CD4-positive, alpha-beta T cell (primary cell): Measurements from ENCODE around the gene XPO6. TPM values are rescaled to one million over a fixed set of nuclear protein-coding genes. Genes with fewer than 3 reads are reported as not detected.
A peak's percentile ranks its signal among the peaks of the same experiment; 100 is the strongest.

Experiments used
- ATAC-seq: fragments of 200-7000 bp; cut with Tn5 transposase; one replicate; pipeline ENCODE4 v1.10.0; 2022; ENCODE audit warnings: mild to moderate bottlenecking; ENCODE audit not compliant: poor library complexity
- CTCF ChIA-PET: fragments of 350-600 bp; sonication (Branson Sonifier 250); formaldehyde crosslinking; loops from one replicate; lab custom pipeline; 2021; ENCODE audit warnings: antibody characterized with exemption, inconsistent platforms; lab: Charles Lee
- POLR2A ChIA-PET: fragments of 350-600 bp; sonication (Branson Sonifier 250); formaldehyde crosslinking; loops from one replicate; lab custom pipeline; 2021; ENCODE audit warnings: antibody characterized with exemption, inconsistent platforms; lab: Charles Lee
- DNase-seq, 14 experiments: peaks; one replicate each; pipeline ENCODE4 v3.0.0-alpha.2; 2013 to 2020; ENCODE audit warnings: mixed read lengths in 2 of 14
- H3K27ac ChIP-seq, 2 donors: one replicate each; pipeline versions ENCODE4 v1.5.1 to v1.7.0; 2013; ENCODE audit warnings: low read length in 2 of 2, low read depth in 1 of 2, mild to moderate bottlenecking in 1 of 2
- H3K27me3 ChIP-seq, 2 experiments: 1 replicate in 1 of 2; 2 replicates in 1 of 2; pipeline versions ENCODE4 v1.6.1 to v1.7.0; 2013; ENCODE audit warnings: low read length in 2 of 2, control low read depth in 1 of 2, mild to moderate bottlenecking in 1 of 2, moderate library complexity in 1 of 2; ENCODE audit not compliant: insufficient read depth in 2 of 2, control insufficient read depth in 1 of 2
- H3K36me3 ChIP-seq: one replicate; pipeline ENCODE4 v1.6.1; 2013; ENCODE audit warnings: low read length, control low read depth; ENCODE audit not compliant: insufficient read depth
- H3K4me1 ChIP-seq: one replicate; pipeline ENCODE4 v1.6.1; 2013; ENCODE audit warnings: low read length, control low read depth; ENCODE audit not compliant: insufficient read depth
- H3K4me3 ChIP-seq: one replicate; pipeline ENCODE4 v1.5.1; 2013; ENCODE audit warnings: mild to moderate bottlenecking, low read length, moderate library complexity
- H3K9me3 ChIP-seq, 2 experiments: 1 replicate in 1 of 2; 2 replicates in 1 of 2; pipeline versions ENCODE4 v1.6.1 to v1.7.0; 2013; ENCODE audit warnings: low read length in 2 of 2, mild to moderate bottlenecking in 2 of 2, control low read depth in 1 of 2, moderate library complexity in 1 of 2; ENCODE audit not compliant: control insufficient read depth in 1 of 2, insufficient read depth in 1 of 2
- H3K27ac Mint-ChIP-seq: one replicate; pipeline ENCODE4 v1.8.0; 2020; ENCODE audit warnings: mixed read lengths
- H3K27me3 Mint-ChIP-seq: one replicate; pipeline ENCODE4 v1.8.0; 2021; ENCODE audit warnings: mixed read lengths
- H3K36me3 Mint-ChIP-seq: one replicate; pipeline ENCODE4 v1.8.0; 2021; ENCODE audit warnings: low read depth, mixed read lengths
- H3K4me1 Mint-ChIP-seq: one replicate; pipeline ENCODE4 v1.8.0; 2021; ENCODE audit warnings: low read depth, mixed read lengths
- H3K4me3 Mint-ChIP-seq: one replicate; pipeline ENCODE4 v1.8.0; 2020; ENCODE audit warnings: mild to moderate bottlenecking, mixed read lengths
- H3K9me3 Mint-ChIP-seq: one replicate; pipeline ENCODE4 v1.8.0; 2020; ENCODE audit warnings: mixed read lengths
- CTCF ChIP-seq: fragments of 200-600 bp; IDR thresholded peaks from one replicate; pipeline ENCODE4 v1.8.0; 2022; ENCODE audit warnings: antibody characterized with exemption, mild to moderate bottlenecking
- intact Hi-C, 2 experiments: fragments of 100-400 bp; cut with DNase I in 1 of 2; cut with micrococcal nuclease in 1 of 2; formaldehyde crosslinking; loops; one replicate each; pipeline versions ENCODE4 v1.15.1 to v1.9.0; 2023 to 2025; cut with DNase I, micrococcal nuclease
- total RNA-seq, 174 experiments: library from RNA in 2 of 174; stranded (reverse) in 2 of 174; gene quantifications; one replicate each; pipeline ENCODE4 v1.2.3 and lab custom pipeline; 2021 to 2026

XPO6 gene
- total RNA-seq, 2 experiments from 2014 or later: 378 to 390 TPM

GRCh38 chr16:28207399-28207798 lies 4.4 kb downstream of the XPO6 start:
- ATAC-seq (no peak), DNase-seq (no peak)
- peaks cover 52% of the 10 kb centered on the region for H3K36me3 ChIP-seq
- TF ChIP-seq CTCF: no peak
- no peak overlapping the region for H3K4me3 ChIP-seq
- H3K4me1 ChIP-seq: peaks cover 68% of the 10 kb centered on the region
- intact Hi-C loops: no loop called here
- peaks cover 54% of the 10 kb centered on the region for H3K4me1 Mint-ChIP-seq
- H3K27ac ChIP-seq: no peak overlapping the region
- H3K9me3 ChIP-seq: no peaks in the 10 kb centered on the region
- ChIA-PET POLR2A (interaction anchor here (0.8 kb wide), 1 partner anchor 13 kb away, joined by 4 read pairs; no protein-coding TSS in a partner anchor), CTCF (interaction anchor here (1.9 to 3.8 kb wide), 2 partner anchors 14 to 70 kb away, joined by 6 to 28 read pairs; no protein-coding TSS in a partner anchor)
- H3K27me3 ChIP-seq: no peaks in the 10 kb centered on the region
- H3K4me3 Mint-ChIP-seq: peak overlapping the region; percentile 56
- H3K27ac Mint-ChIP-seq: peak overlapping the region; percentile 35
- no peaks in the 10 kb centered on the region for H3K9me3 Mint-ChIP-seq
- H3K36me3 Mint-ChIP-seq: peaks cover 30% of the 10 kb centered on the region
- no peaks in the 10 kb centered on the region for H3K27me3 Mint-ChIP-seq

- Mint-ChIP-seq H3K27me3 (no peaks in the 10 kb centered on the region), H3K9me3 (no peaks in the 10 kb centered on the region), H3K4me3 (no peak overlapping the region), H3K36me3 (peaks cover 32% of the 10 kb centered on the region), H3K27ac (no peak overlapping the region), H3K4me1 (peaks cover 54% of the 10 kb centered on the region)
- H3K27ac ChIP-seq: no peak overlapping the region
- H3K4me1 ChIP-seq: peaks cover 72% of the 10 kb centered on the region
- no peaks in the 10 kb centered on the region for H3K9me3 ChIP-seq
- no peaks in the 10 kb centered on the region for H3K27me3 ChIP-seq
- ATAC-seq (no peak), DNase-seq (no peak)
- ChIA-PET CTCF (no interaction called here), POLR2A (no interaction called here)
- intact Hi-C loops: no loop called here
- H3K4me3 ChIP-seq: no peak overlapping the region
- H3K36me3 ChIP-seq: peaks cover 65% of the 10 kb centered on the region
- no peak for TF ChIP-seq CTCF
Observed at GRCh38 chr16:28205974-28206373, 5.8 kb downstream of the XPO6 start.

- no peaks in the 10 kb centered on the region for H3K27me3 Mint-ChIP-seq
- CTCF ChIA-PET: no interaction called here
Observed at GRCh38 chr16:28205117-28205899, 6.5 kb downstream of the XPO6 start.

More at GRCh38 chr16:28205117-28205899, 6.5 kb downstream of the XPO6 start:
- Mint-ChIP-seq H3K36me3 (peaks cover 32% of the 10 kb centered on the region), H3K27ac (no peak overlapping the region), H3K9me3 (no peaks in the 10 kb centered on the region), H3K4me3 (no peak overlapping the region), H3K4me1 (peaks cover 54% of the 10 kb centered on the region)
- Histone ChIP-seq H3K4me3 (no peak overlapping the region), H3K27ac (no peak overlapping the region), H3K9me3 (no peaks in the 10 kb centered on the region), H3K4me1 (peaks cover 76% of the 10 kb centered on the region), H3K27me3 (no peaks in the 10 kb centered on the region), H3K36me3 (peaks cover 71% of the 10 kb centered on the region)
- intact Hi-C loops: no loop called here
- DNase-seq (no peak), ATAC-seq (no peak)
- no peak for TF ChIP-seq CTCF
- POLR2A ChIA-PET: interaction anchor here (1.3 to 1.7 kb wide), 2 partner anchors 12 to 24 kb away, joined by 3 to 6 read pairs; no protein-coding TSS in a partner anchor
